MM.1S (cell line): ENCODE measurements around the gene PRR14.
A peak's percentile ranks its signal among the peaks of the same experiment; 100 is the strongest.

Experiments
- DNase-seq: peaks from one replicate; pipeline ENCODE4 v3.0.0-alpha.2; 2015
- H2AFZ ChIP-seq: fragments of 300-600 bp; sonication (generic); 2 replicates; pipeline ENCODE4 v1.6.0; 2016; ENCODE audit warnings: antibody characterized with exemption, low read length
- H3F3A ChIP-seq: fragments of 300-600 bp; sonication (generic); 2 replicates; pipeline ENCODE4 v1.6.1; 2016; ENCODE audit warnings: mild to moderate bottlenecking, antibody characterized with exemption, low read length, moderate library complexity, mixed read lengths; ENCODE audit not compliant: insufficient read depth
- H3K27ac ChIP-seq: fragments of 300-600 bp; sonication (generic); 2 replicates; pipeline ENCODE4 v1.5.1; 2016; ENCODE audit warnings: mild to moderate bottlenecking, low read length
- H3K27me3 ChIP-seq: fragments of 300-600 bp; sonication (generic); replicated peaks from 2 replicates; pipeline ENCODE4 v1.6.0; 2016; ENCODE audit warnings: low read length; ENCODE audit not compliant: insufficient read depth
- H3K36me3 ChIP-seq: fragments of 300-600 bp; sonication (generic); replicated peaks from 2 replicates; pipeline ENCODE4 v1.6.1; 2016; ENCODE audit warnings: mild to moderate bottlenecking, low read length, mixed read lengths; ENCODE audit not compliant: insufficient read depth
- H3K4me1 ChIP-seq: fragments of 300-600 bp; sonication (generic); 2 replicates; pipeline ENCODE4 v1.6.1; 2016; ENCODE audit warnings: low read length, mixed read lengths
- H3K4me2 ChIP-seq: fragments of 300-600 bp; sonication (generic); 2 replicates; pipeline ENCODE4 v1.6.0; 2016; ENCODE audit warnings: low read depth, low read length
- H3K4me3 ChIP-seq: fragments of 300-600 bp; sonication (generic); 2 replicates; pipeline ENCODE4 v1.5.1; 2016; ENCODE audit warnings: low read length, mixed read lengths
- H3K79me2 ChIP-seq: fragments of 300-600 bp; sonication (generic); 2 replicates; pipeline ENCODE4 v1.6.1; 2016; ENCODE audit warnings: mixed run types, low read length, mixed read lengths
- H3K9ac ChIP-seq: fragments of 300-600 bp; sonication (generic); 2 replicates; pipeline ENCODE4 v1.6.1; 2016; ENCODE audit warnings: low read length, mixed read lengths
- H3K9me2 ChIP-seq: fragments of 300-600 bp; sonication (generic); replicated peaks from 2 replicates; pipeline ENCODE4 v1.6.1; 2016; ENCODE audit warnings: mild to moderate bottlenecking, low read length, mixed read lengths; ENCODE audit not compliant: insufficient read depth
- H3K9me3 ChIP-seq: fragments of 300-600 bp; sonication (generic); replicated peaks from 2 replicates; pipeline ENCODE4 v1.6.1; 2016; ENCODE audit warnings: mild to moderate bottlenecking, low read length, mixed read lengths; ENCODE audit not compliant: insufficient read depth
- H4K20me1 ChIP-seq: fragments of 300-600 bp; sonication (generic); 2 replicates; pipeline ENCODE4 v1.6.1; 2016; ENCODE audit warnings: mild to moderate bottlenecking, low read length, moderate library complexity, mixed read lengths; ENCODE audit not compliant: insufficient read depth
- CTCF ChIP-seq: fragments of 300-600 bp; sonication (generic); IDR thresholded peaks from 2 replicates; pipeline ENCODE4 v1.5.1; 2016; ENCODE audit warnings: antibody characterized with exemption, low read length, mixed read lengths
- EZH2 ChIP-seq: fragments of 300-600 bp; sonication (generic); optimal IDR thresholded peaks from 2 replicates; pipeline ENCODE3; 2017; ENCODE audit warnings: low read depth, mild to moderate bottlenecking, antibody characterized with exemption, low read length, mixed read lengths
- EZH2phosphoT487 ChIP-seq: fragments of 300-600 bp; sonication (generic); IDR thresholded peaks from 2 replicates; pipeline ENCODE4 v1.6.1; 2018; ENCODE audit warnings: antibody characterized with exemption, low read length

The PRR14 gene

GRCh38 chr16:30647274-30647571 is 3.5 kb upstream of the PRR14 start:
- Histone ChIP-seq H2AFZ (no peak overlapping the region), H3K4me3 (no peak overlapping the region), H3K4me1 (peaks cover 4% of the 10 kb centered on the region; the same call in 1 of the 2 replicates), H3F3A (0 out of 2 replicates have a peak, but pooled peaks cover 9% of the 10 kb centered on the region), H4K20me1 (no peaks in the 10 kb centered on the region), H3K4me2 (no peak overlapping the region), H3K9me3 (no peaks in the 10 kb centered on the region), H3K79me2 (peaks cover 8% of the 10 kb centered on the region), H3K27ac (no peak overlapping the region), H3K9ac (no peak overlapping the region), H3K36me3 (no peaks in the 10 kb centered on the region), H3K9me2 (no peaks in the 10 kb centered on the region), H3K27me3 (no peaks in the 10 kb centered on the region)
- TF ChIP-seq EZH2 (no peak), CTCF (no peak), EZH2phosphoT487 (no peak)
- no peak for DNase-seq

- no peaks in the 10 kb centered on the region for H3K9me2 ChIP-seq
- no peaks in the 10 kb centered on the region for H3K36me3 ChIP-seq
- H3K4me3 ChIP-seq, result peak overlapping the region; percentile 68
- TF ChIP-seq CTCF (no peak), EZH2phosphoT487 (no peak), EZH2 (no peak)
- peak overlapping the region; percentile 75 for H3K4me2 ChIP-seq
- H3K27me3 ChIP-seq, result no peaks in the 10 kb centered on the region
- H3K9ac ChIP-seq, result no peak overlapping the region
- 0 out of 2 replicates have a peak, but pooled peaks cover 9% of the 10 kb centered on the region for H3F3A ChIP-seq
- DNase-seq, result no peak
- no peaks in the 10 kb centered on the region for H4K20me1 ChIP-seq
- peaks cover 7% of the 10 kb centered on the region; the same call in 1 of the 2 replicates for H3K4me1 ChIP-seq
- H3K27ac ChIP-seq, result peak overlapping the region; percentile 74; the same call in 1 of the 2 replicates
- H3K9me3 ChIP-seq, result no peaks in the 10 kb centered on the region
- peak overlapping the region; percentile 97 for H2AFZ ChIP-seq
- peaks cover 20% of the 10 kb centered on the region for H3K79me2 ChIP-seq
Measured at GRCh38 chr16:30649725-30650368, 913 bp upstream of the PRR14 start.

- Histone ChIP-seq H3K4me3 (peak overlapping the region; percentile 68), H3K4me2 (peak overlapping the region; percentile 72), H3K9me2 (no peaks in the 10 kb centered on the region), H3K27ac (peak overlapping the region; percentile 74), H2AFZ (peak overlapping the region; percentile 50), H3F3A (0 out of 2 replicates have a peak, but pooled peaks cover 13% of the 10 kb centered on the region), H3K4me1 (peaks cover 7% of the 10 kb centered on the region), H3K9me3 (no peaks in the 10 kb centered on the region), H3K27me3 (no peaks in the 10 kb centered on the region), H3K79me2 (peaks cover 20% of the 10 kb centered on the region), H4K20me1 (no peaks in the 10 kb centered on the region), H3K9ac (peak overlapping the region; percentile 84), H3K36me3 (no peaks in the 10 kb centered on the region)
- no peak for TF ChIP-seq EZH2
- peak; percentile 74 for TF ChIP-seq CTCF
- TF ChIP-seq EZH2phosphoT487, result no peak
- peak; percentile 88 for DNase-seq
Measured at GRCh38 chr16:30651124-30652004, 604 bp downstream of the PRR14 start.
